Stimulated activated naive B cell treated with anti-CD40 and anti-IgM and Interleukin-4, amounts not matched to agents 10 μg/mL and 1 μg/mL and 100 μg/mL, for 72 hours (primary cell): ENCODE measurements around the gene GRIN1.

ENCODE experiments used
- ATAC-seq, 2 donors: fragments of 150-1000 bp; cut with Tn5 transposase; replicated peaks; 2 replicates each; pipeline ENCODE4 v1.10.0; 2021; ENCODE audit warnings: moderate library complexity in 1 of 2
- DNase-seq: peaks from one replicate; pipeline ENCODE4 v3.0.0; 2021
- H3K27ac Mint-ChIP-seq: one replicate; pipeline ENCODE4 v1.8.0; 2022; ENCODE audit warnings: mild to moderate bottlenecking, mixed read lengths
- H3K27me3 Mint-ChIP-seq, 2 donors: one replicate each; pipeline ENCODE4 v1.8.0; 2022; ENCODE audit warnings: mixed read lengths in 2 of 2
- H3K36me3 Mint-ChIP-seq, 2 donors: one replicate each; pipeline ENCODE4 v1.8.0; 2022; ENCODE audit warnings: mixed read lengths in 2 of 2, mild to moderate bottlenecking in 1 of 2
- H3K4me1 Mint-ChIP-seq, 2 donors: one replicate each; pipeline ENCODE4 v1.8.0; 2022; ENCODE audit warnings: mixed read lengths in 2 of 2, mild to moderate bottlenecking in 1 of 2
- H3K4me3 Mint-ChIP-seq, 2 donors: one replicate each; pipeline ENCODE4 v1.8.0; 2022; ENCODE audit warnings: mild to moderate bottlenecking in 2 of 2, mixed read lengths in 2 of 2, moderate library complexity in 1 of 2
- H3K9me3 Mint-ChIP-seq, 2 donors: one replicate each; pipeline ENCODE4 v1.8.0; 2022; ENCODE audit warnings: mixed read lengths in 2 of 2, mild to moderate bottlenecking in 1 of 2

GRIN1 gene

DNA sequence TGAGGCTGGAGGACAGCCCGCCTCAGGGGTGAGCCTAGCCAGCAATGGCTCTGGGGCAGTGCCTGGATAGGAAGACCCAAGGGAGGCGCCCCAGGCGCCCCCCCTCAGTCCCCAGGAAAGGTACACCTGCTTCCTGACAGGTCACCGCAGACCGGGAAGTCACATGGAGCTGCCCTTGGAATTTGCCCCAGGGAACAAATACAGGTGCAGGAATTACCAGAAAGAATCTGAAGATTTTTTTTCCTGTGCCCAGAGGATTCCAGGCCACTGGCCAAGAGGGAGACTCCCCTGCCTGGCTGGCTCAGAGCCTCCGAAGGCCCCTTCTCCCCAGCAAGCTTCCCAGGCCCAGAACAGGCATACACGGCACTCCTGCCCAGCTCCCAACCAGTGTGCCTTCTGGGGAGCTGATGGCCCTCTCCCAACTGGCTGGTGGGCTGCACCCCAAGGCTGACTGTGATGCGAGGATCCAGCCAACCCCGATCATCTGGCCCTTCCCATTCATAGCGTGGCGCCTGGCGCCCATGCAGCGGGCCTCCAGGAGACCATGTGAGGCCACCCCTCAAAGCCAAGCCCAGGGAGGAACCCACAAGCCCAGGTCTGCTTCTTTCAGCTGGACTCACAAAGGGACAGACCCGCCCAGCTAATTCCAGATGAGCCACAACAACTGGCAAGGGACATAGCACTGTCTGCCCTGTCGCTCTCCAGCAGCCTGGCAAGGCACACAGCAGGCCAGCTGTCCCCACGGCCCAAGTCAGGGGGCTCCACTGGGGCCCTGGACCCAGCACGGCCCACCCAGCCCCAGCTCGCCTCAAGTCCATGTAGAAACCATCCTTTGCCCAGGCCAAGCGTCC lies 59.3 kb downstream of the GRIN1 start:
- H3K4me1 Mint-ChIP-seq = peaks cover 25 to 52% of the 10 kb centered on the region in 2 donors
- ATAC-seq (no peak), DNase-seq (no peak)
- H3K27me3 Mint-ChIP-seq = no peaks in the 10 kb centered on the region
- H3K27ac Mint-ChIP-seq = no peak overlapping the region
- H3K9me3 Mint-ChIP-seq = no peaks in the 10 kb centered on the region
- peak overlapping the region in 1 of 2 donors; percentile 17 for H3K4me3 Mint-ChIP-seq
- H3K36me3 Mint-ChIP-seq = peaks cover 4 to 9% of the 10 kb centered on the region in 2 donors

DNA sequence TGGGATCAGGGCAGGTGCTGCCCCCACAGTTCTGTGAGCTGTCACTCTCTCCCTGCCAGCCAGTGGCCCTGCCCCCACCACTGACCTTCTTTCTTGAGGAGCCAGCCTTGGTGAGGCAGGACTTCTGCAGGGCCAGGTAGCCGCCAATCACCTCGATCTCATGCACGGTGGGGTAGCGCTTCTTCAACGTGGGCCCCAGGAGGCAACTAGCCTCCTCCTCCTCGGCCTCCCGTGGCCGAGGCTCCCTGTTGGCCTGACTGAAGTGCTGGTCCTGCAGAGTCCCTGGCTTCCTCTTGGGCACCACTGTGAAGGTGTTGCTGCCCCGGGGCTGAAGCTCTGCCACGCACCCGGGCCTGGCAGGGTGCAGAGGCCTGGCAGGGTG lies 59.9 kb downstream of the GRIN1 start:
- Mint-ChIP-seq H3K27me3 (no peaks in the 10 kb centered on the region), H3K9me3 (no peaks in the 10 kb centered on the region), H3K36me3 (peaks cover 4 to 10% of the 10 kb centered on the region in 2 donors), H3K4me1 (peaks cover 23 to 53% of the 10 kb centered on the region in 2 donors), H3K4me3 (peak overlapping the region; percentile 82 to 87), H3K27ac (no peak overlapping the region)
- DNase-seq = no peak
- no peak for ATAC-seq

- H3K4me3 Mint-ChIP-seq = peak overlapping the region; percentile 82 to 87
- H3K27me3 Mint-ChIP-seq = no peaks in the 10 kb centered on the region
- H3K27ac Mint-ChIP-seq = no peak overlapping the region
- no peak for DNase-seq
- no peak for ATAC-seq
- peaks cover 27 to 60% of the 10 kb centered on the region in 2 donors for H3K4me1 Mint-ChIP-seq
- H3K36me3 Mint-ChIP-seq = peaks cover 4 to 12% of the 10 kb centered on the region in 2 donors
- no peaks in the 10 kb centered on the region for H3K9me3 Mint-ChIP-seq
These were observed 60.6 kb downstream of the GRIN1 start for GRCh38 chr9:137199411-137200121.

- H3K4me3 Mint-ChIP-seq = peak within 1 kb of the TSS; percentile 87 to 92
- H3K27me3 Mint-ChIP-seq = no peaks in the 10 kb centered on the region
- H3K27ac Mint-ChIP-seq = peak within 1 kb of the TSS; percentile 93
- peaks cover 27 to 64% of the 10 kb centered on the region in 2 donors for H3K4me1 Mint-ChIP-seq
- peaks cover 4 to 8% of the 10 kb centered on the region in 2 donors for H3K36me3 Mint-ChIP-seq
- peak; percentile 99 for DNase-seq
- H3K9me3 Mint-ChIP-seq = no peaks in the 10 kb centered on the region
- peak; percentile 89 to 95 for ATAC-seq
These were observed 61.6 kb downstream of the GRIN1 start, which contains the start of gene TPRN for GRCh38 chr9:137200311-137201204. TPRN (minus strand) TSS chr9:137200741; CDS start chr9:137200711, 30 bp downstream.

DNA sequence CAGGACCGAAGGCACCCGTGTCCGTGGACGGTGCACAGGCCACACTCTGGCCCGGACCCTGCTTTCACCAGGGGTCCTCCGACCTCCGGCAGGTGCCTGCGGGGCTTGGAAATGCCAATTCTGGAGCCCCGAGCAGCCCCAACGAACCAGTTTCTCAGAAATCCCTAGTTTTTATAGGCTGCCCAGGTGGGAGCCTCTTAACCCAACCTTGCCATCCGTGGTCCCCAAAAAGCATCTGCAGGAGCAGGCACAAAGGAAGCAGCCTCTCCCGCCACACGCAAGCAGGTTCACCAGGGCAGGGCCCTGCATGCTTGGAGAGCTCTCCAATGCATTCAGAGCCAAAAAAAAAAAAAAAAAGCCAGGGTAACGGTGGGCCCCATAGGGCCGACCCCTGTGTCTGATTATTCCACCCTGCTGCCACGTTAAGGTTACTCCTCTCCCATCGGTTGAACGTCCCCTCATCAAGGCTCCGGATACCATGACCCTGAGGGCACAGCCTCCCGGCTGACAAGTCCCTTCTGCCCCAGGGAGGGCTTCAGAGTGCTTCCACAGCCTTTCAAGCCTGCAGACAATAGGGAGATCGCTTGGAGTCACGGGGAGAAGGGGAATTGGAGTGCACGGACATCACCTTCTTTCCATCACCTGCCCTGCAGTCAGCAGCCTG lies 62.4 kb downstream of the GRIN1 start:
- Mint-ChIP-seq H3K27ac (peak overlapping the region; percentile 93), H3K36me3 (peaks cover 7 to 12% of the 10 kb centered on the region in 2 donors), H3K4me3 (peak overlapping the region; percentile 87 to 92), H3K27me3 (no peaks in the 10 kb centered on the region), H3K9me3 (no peaks in the 10 kb centered on the region), H3K4me1 (peaks cover 33 to 72% of the 10 kb centered on the region in 2 donors)
- no peak for ATAC-seq
- DNase-seq = no peak

DNA sequence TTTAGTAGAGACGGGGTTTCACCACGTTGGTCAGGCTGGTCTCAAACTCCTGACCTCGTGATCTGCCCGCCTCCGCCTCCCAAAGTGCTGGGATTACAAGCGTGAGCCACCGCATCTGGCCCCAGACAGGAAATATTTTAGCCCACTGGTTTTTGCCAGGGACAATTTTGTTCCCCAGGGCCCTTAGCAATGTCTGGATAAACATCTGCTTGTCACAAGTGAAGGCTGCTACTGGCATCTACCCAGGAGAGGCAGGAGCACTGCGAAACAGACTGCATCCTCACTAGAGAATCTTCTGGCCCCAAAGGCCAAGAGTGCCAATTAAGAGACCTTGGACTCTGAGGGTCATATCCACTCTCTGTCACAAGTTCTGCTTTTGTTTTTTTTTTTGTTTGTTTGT lies 64.0 kb downstream of the GRIN1 start:
- H3K4me1 Mint-ChIP-seq = peaks cover 40 to 76% of the 10 kb centered on the region in 2 donors
- H3K9me3 Mint-ChIP-seq = no peaks in the 10 kb centered on the region
- ATAC-seq (no peak), DNase-seq (no peak)
- H3K27me3 Mint-ChIP-seq = no peaks in the 10 kb centered on the region
- peak overlapping the region; percentile 20 for H3K27ac Mint-ChIP-seq
- peaks cover 15 to 27% of the 10 kb centered on the region in 2 donors for H3K36me3 Mint-ChIP-seq
- peak overlapping the region in 1 of 2 donors; percentile 4 for H3K4me3 Mint-ChIP-seq

- no peak for ATAC-seq
- no peak for DNase-seq
- peaks cover 18 to 34% of the 10 kb centered on the region in 2 donors for H3K36me3 Mint-ChIP-seq
- H3K4me1 Mint-ChIP-seq = peaks cover 34 to 64% of the 10 kb centered on the region in 2 donors
- H3K27me3 Mint-ChIP-seq = no peaks in the 10 kb centered on the region
- peak overlapping the region; percentile 93 to 95 for H3K4me3 Mint-ChIP-seq
- peak overlapping the region; percentile 95 for H3K27ac Mint-ChIP-seq
- H3K9me3 Mint-ChIP-seq = no peaks in the 10 kb centered on the region
These were observed 65.8 kb downstream of the GRIN1 start for GRCh38 chr9:137204731-137205125.

- H3K27me3 Mint-ChIP-seq = no peaks in the 10 kb centered on the region
- H3K4me3 Mint-ChIP-seq = peak within 1 kb of the TSS; percentile 93 to 95
- H3K9me3 Mint-ChIP-seq = no peaks in the 10 kb centered on the region
- ATAC-seq (peak; percentile 70 to 71), DNase-seq (peak; percentile 89)
- H3K27ac Mint-ChIP-seq = peak within 1 kb of the TSS; percentile 97
- H3K36me3 Mint-ChIP-seq = peaks cover 20 to 34% of the 10 kb centered on the region in 2 donors
- peaks cover 34 to 63% of the 10 kb centered on the region in 2 donors for H3K4me1 Mint-ChIP-seq
These were observed 66.4 kb downstream of the GRIN1 start, which contains the start of the genes NDOR1 and TMEM203 for GRCh38 chr9:137205126-137206069. NDOR1 (plus strand) TSS chr9:137205700; CDS start chr9:137205778, 78 bp downstream. TMEM203 (minus strand) TSS chr9:137205648; CDS start chr9:137205414, 234 bp downstream.

- Mint-ChIP-seq H3K36me3 (peaks cover 25 to 42% of the 10 kb centered on the region in 2 donors), H3K4me1 (peaks cover 33 to 54% of the 10 kb centered on the region in 2 donors), H3K27me3 (no peaks in the 10 kb centered on the region), H3K27ac (peak overlapping the region; percentile 97), H3K4me3 (peak overlapping the region; percentile 93 to 95), H3K9me3 (no peaks in the 10 kb centered on the region)
- ATAC-seq (no peak), DNase-seq (no peak)
These were observed 67.6 kb downstream of the GRIN1 start for GRCh38 chr9:137206602-137207001.

DNA sequence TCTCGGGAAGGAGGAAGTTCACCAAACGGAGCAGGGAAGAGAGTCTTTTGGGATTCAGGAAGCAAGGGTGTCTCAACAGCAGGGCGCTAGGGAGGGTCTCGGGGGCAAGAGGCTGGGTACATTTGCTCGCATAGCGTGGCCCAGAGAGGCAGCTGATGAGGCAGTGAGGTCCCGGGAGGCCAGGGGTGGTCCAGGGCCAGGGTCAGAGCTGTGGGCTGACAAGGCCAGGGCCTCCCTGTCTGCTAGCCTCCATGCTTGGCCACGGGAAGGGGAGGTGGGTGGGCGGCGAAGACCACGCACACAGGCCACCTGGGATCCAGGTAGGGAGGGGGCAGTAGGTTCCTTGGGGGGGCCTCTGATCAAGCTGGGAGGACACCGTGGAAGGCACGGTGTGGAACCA lies 72.6 kb downstream of the GRIN1 start:
- DNase-seq (no peak), ATAC-seq (no peak)
- Mint-ChIP-seq H3K9me3 (no peaks in the 10 kb centered on the region), H3K4me1 (peaks cover 17 to 18% of the 10 kb centered on the region in 2 donors), H3K36me3 (peaks cover 30 to 44% of the 10 kb centered on the region in 2 donors), H3K4me3 (no peak overlapping the region), H3K27me3 (no peaks in the 10 kb centered on the region), H3K27ac (peak overlapping the region; percentile 85)

DNA sequence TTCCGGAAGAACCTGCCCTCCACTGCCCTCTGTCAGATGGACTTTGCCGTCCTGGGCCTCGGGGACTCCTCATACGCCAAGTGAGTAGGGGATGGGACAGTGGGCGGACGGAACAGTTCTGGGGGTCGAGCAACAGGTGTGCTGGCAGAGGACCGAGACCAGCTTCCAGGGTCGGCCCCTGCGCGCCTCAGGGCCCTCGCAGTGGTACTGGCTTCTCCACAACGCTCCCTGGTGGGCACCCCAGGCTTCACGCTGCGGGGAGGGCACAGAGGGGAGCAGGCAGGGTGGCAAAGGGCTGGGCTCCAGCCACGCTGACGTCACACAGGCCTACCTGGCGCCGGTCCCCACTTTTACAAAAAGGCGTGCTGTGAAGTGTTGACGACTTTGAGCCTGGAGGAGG lies 73.6 kb downstream of the GRIN1 start:
- DNase-seq (no peak), ATAC-seq (no peak)
- Mint-ChIP-seq H3K36me3 (peaks cover 23 to 34% of the 10 kb centered on the region in 2 donors), H3K27me3 (no peaks in the 10 kb centered on the region), H3K4me3 (no peak overlapping the region), H3K4me1 (peaks cover 8 to 14% of the 10 kb centered on the region in 2 donors), H3K27ac (no peak overlapping the region), H3K9me3 (no peaks in the 10 kb centered on the region)
